ENCODE data around the gene PRSS3.
"Not testable (repeated sequence)": the region's sequence is repeated elsewhere in the genome, so short reads cannot be mapped to it uniquely, and the experiment has no call there.

PRSS3 gene

GRCh38 chr9:33817327-33818166, 22.2 kb downstream of the PRSS3 start:
- in situ Hi-C loops (cut with MboI; ENCODE audit: low sequenced_read_pairs): no loop called here

- in situ Hi-C loops (cut with MboI; ENCODE audit: low sequenced_read_pairs): no loop called here
These were observed 22.9 kb downstream of the PRSS3 start for GRCh38 chr9:33818167-33818846.

- in situ Hi-C loops (cut with MboI; ENCODE audit: low sequenced_read_pairs): no loop called here
These were observed 23.6 kb downstream of the PRSS3 start for GRCh38 chr9:33818847-33819500.

GRCh38 chr9:33820231-33820745, 24.9 kb downstream of the PRSS3 start:
- in situ Hi-C loops (cut with MboI; ENCODE audit: low sequenced_read_pairs): no loop called here

- in situ Hi-C loops (cut with MboI; ENCODE audit: low sequenced_read_pairs): no loop called here
These were observed 28.4 kb downstream of the PRSS3 start for GRCh38 chr9:33823801-33824200.

GRCh38 chr9:33827285-33827684, 31.9 kb downstream of the PRSS3 start:
- in situ Hi-C loops (cut with MboI; ENCODE audit: low sequenced_read_pairs): not testable (repeated sequence)

GRCh38 chr9:33829641-33830230, 34.4 kb downstream of the PRSS3 start:
- in situ Hi-C loops (cut with MboI; ENCODE audit: low sequenced_read_pairs): not testable (repeated sequence)

- in situ Hi-C loops (cut with MboI; ENCODE audit: low sequenced_read_pairs): no loop called here
These were observed 40.4 kb downstream of the PRSS3 start for GRCh38 chr9:33835625-33836260.

GRCh38 chr9:33836261-33836660, 40.9 kb downstream of the PRSS3 start:
- in situ Hi-C loops (cut with MboI; ENCODE audit: low sequenced_read_pairs): not testable (repeated sequence)

GRCh38 chr9:33837138-33837537, 41.8 kb downstream of the PRSS3 start:
- in situ Hi-C loops (cut with MboI; ENCODE audit: low sequenced_read_pairs): no loop called here

- in situ Hi-C loops (cut with MboI; ENCODE audit: low sequenced_read_pairs): no loop called here
These were observed 45.0 kb downstream of the PRSS3 start for GRCh38 chr9:33840381-33840780.

GRCh38 chr9:33843312-33843961, 48.1 kb downstream of the PRSS3 start:
- in situ Hi-C loops (cut with MboI; ENCODE audit: low sequenced_read_pairs): no loop called here

GRCh38 chr9:33846231-33846630, 50.9 kb downstream of the PRSS3 start:
- in situ Hi-C loops (cut with MboI; ENCODE audit: low sequenced_read_pairs): no loop called here

GRCh38 chr9:33847894-33848205, 52.5 kb downstream of the PRSS3 start:
- in situ Hi-C loops (cut with MboI; ENCODE audit: low sequenced_read_pairs): not testable (repeated sequence)

Data from hTERT RPE-1 (cell line).